HG03095 (cell line): ENCODE measurements around the gene IQCC.

Source experiments
- ATAC-seq: cut with Tn5 transposase; IDR thresholded peaks from one replicate; pipeline ENCODE4 v1.9.1; 2021; ENCODE audit warnings: moderate library complexity; ENCODE audit not compliant: unreplicated experiment

Gene IQCC

DNA sequence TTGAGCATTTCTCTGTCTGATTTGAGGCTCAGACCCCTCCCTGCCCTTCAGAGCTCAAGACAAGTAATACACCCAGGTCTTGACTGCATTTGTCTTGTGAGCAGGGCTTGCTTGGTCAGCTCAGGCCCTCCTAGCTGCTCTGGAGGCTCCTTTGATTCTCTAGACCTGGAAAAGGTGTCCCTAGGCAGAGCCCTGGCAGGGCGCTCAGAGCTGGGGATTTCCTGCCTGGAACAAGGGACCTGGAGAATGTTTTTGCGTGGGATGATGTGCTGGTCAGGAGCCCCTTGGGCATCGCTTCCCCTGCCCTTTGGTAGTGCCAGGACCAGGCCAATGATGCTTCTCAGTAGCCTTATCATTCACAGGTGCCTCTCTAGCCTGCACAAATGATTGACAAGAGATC is 9.9 kb upstream of the IQCC start:
- ATAC-seq = no peak

DNA sequence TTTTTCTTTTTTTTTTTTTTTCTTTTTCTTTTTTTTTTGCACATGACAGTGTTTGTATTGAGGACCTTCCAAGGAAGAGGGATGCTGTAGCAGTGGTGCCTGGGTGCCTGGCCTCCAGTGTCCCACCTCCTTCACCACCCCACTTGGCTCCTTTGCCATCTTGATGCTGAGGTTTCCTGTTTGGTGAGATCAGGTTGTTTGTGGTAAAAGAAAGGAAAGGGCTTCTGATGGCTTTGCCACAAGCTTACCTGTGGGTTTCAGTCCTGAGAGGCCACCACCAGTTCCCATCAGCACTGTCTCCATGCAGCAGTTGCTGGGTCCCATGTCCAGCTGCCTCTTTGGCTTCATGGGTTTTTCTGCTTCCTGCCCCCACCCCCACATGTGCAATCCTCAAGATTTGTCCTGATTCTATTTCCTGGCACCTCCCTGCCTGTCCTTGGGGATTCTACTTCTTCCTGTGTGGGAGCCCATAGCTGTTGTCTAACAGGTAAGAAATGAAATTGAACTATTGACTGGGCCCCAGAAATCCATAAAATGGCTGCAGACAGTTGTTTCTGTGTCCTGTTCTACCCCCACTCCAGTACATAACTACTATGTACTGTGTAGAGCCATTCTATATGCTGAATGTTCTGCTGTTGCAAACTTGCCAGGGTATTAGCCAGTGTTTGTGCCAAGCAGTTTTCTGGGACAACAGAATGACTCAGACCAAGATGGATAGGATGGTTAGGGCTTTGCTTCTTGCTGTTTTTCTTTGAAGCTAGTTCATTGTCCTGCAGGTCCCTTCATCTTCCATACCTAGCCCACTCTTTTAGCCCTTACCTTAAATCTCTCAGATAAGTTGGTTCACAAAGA is 9.3 kb upstream of the IQCC start:
- ATAC-seq = no peak

DNA sequence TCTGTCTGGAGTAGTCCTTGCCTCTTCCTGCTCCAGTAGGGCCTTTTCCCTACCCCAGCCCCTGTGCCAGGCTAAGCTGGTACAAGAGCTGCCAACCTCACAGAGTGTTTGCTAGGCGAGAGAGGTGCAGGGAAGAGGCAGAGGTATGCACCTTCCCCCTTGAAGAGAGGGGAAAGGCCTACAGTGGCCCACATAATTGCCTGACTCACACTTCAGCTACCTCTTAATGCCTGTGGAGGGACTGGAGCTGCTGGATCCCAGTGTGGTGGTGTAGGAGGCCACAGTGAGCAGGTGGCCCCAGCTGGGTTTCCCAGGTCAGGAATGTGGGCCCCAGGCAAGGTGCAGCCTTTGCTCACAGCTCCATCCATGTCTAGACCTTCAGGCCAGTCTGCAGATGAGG is 8.4 kb upstream of the IQCC start:
- no peak for ATAC-seq

DNA sequence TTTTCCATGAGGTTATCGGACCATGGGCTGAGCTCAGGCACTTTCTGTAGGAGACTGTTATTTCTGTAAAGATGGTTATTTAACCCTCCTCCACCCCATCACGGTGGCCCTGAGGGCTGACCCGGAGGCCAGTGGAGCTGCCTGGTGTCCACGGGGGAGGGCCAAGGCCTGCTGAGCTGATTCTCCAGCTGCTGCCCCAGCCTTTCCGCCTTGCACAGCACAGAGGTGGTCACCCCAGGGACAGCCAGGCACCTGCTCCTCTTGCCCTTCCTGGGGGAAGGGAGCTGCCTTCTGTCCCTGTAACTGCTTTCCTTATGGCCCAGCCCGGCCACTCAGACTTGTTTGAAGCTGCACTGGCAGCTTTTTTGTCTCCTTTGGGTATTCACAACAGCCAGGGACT is 7.6 kb upstream of the IQCC start:
- ATAC-seq = no peak

DNA sequence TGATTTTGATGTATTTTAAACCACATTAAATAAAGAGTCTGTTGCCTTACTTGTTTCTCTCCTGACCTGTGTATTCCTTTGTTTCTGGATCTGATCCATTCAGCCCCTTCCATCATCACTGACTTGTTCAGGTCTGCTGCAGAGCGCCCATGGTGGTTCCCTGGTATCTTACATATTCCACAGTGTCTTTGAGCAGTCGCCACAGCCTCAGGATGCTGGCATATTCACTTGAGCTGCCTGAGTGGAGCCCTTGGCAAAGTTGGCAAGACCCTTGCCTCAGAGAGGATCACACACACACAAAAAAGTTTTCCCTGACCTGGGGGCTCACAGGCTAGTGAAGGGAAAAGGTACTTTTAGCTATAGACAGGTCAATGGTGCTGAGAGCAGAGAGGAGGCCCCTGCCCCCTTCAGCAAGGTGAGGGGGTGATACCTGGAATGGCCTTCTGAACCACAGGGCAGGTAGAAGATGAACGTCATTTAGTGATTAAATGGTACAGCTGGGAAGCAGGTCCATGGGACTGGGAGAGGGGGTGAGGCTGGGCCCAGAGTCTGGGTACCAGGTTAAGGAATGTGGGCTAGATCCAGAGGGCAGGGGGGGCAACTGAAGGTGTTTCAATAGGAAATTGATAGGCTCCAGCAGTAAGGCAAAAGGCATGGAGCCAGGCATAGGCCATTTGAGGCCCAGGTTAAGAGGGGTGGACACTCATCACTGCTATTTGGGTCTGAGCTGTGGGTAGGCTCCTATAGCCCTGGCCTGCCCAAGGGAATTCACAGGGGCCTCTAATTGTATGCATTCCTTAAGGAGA is 7.0 kb upstream of the IQCC start:
- no peak for ATAC-seq

DNA sequence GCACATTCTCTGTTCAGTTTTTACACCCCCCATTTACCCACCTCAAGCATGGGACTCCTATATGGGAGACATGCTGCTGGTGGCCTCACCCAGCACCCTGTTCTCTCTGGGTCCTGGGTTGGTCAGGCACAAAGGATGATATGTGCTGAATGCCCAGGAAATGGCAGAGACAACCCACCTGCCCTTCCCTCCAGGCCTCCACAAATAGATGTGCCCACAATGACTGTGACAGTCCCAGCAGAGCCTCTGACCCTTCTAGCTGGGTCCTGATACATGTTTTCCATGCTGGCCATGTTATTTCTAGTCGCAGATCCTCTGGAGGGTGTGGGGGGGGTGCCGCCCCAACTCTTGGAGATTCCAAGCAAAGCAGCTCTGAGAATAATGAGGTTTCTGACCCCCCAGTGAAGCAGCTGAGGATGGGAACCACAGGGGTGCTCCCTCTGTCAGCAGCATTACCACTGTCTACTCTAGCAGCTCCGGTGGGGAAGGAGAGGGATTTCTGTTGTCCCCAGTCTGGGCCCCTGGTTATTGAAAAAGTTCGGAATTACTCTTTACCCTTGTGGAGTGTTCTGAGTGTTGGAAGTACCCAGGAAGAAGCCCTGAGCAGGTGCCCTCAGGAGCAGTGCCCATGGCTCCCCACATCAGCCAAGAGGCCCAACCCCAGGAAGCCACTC is 6.3 kb upstream of the IQCC start:
- no peak for ATAC-seq

DNA sequence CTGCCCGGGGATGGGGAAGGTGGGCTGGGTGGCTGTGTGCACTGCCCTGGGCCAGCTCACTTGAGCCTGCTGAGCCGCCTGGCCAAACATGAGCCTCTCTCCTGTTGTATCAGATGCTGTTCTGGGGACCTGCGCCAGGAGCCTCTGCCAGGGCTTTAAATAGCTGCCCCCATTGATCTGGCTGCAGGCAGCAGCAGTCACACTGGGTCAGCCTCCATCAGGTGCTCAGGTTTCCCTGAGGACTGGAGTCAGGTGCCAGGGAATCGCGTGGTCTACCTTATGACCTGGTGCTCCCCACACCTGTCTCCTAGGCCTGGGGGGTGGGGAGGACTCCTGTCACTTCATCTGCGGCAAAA is 5.8 kb upstream of the IQCC start:
- no peak for ATAC-seq

DNA sequence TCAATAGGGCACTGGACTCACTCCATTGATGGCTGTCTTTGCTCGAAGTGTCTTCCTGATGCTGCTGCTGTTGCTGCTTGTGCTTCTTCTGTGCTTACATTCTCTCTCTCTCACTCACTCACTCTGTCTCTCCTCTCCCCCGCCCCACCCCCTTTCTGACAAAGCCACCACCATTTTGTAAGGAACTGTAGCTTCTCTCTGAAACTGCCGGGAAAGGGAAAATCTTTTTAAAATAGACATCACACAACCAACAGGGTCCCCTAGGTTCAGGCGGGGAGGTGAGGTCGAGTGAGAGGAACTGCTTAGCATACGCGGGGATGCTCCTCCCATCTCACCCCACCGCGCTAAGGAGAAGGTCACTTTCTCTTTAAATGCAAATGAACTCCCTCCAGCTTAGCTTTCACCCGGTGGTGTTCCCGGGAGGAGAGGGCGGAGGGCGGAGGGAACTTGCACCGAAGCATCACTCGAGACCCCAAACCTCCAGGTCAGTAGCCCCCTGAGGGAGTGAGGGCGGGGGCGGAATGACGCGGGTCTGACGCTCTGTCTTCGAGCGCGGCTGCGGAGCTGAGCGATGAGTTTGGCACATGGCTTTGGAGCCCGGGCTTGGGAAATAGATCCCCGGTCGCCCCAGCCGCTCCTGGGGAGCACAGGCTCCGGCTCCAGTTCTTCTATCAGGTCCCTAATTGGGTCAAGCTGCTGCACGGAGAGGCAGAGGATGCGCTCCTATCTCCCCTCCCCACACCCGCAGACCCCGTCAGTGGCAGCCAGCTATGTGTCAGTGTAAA is 5.1 kb upstream of the IQCC start, which contains the start of gene CCDC28B:
CCDC28B (plus strand) TSS at position 370 of the 785 bp plus-strand sequence. CDS start 1,341 bp downstream, outside the sequence.
- ATAC-seq = no peak

DNA sequence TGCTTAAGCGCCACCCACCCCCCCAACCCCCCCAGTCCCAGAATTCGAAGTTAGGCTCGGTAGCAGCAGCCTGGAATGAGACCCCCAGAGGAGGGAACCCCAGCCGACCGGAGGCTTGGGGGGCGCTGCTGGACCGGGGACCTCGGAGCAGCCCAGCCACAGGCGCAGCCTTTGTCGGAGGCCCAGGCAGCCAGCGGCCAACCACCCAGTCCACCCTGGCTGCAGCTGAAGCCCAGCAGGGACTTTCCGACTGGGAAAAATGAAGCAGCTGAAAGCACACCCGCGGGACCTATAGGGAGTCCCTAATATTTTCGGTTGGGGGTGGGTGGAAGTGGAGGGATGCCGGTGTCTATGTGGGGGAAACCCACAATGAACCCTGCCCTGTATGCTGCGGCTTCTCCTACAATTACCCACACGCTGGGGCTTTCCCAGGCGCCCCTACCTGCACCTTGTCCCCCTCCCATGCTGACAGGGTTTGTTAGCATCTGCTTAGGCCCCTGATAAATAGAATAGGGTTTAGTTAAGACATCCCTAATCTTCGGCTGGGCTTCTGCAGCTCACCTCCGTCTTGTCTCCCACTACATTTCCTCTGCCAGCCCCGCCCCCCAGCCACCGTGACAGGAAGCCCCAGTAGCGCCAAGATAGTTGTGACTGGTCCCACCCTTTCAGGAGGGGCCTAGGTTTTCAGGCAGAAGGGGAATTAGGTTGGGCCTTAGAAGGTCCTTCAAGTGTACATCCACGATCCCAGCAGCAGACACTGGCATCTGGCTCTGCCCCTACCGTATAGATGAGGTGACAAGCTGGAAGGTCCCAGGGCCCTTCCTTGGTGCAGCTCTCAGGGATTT is 4.2 kb upstream of the IQCC start:
- ATAC-seq = no peak

DNA sequence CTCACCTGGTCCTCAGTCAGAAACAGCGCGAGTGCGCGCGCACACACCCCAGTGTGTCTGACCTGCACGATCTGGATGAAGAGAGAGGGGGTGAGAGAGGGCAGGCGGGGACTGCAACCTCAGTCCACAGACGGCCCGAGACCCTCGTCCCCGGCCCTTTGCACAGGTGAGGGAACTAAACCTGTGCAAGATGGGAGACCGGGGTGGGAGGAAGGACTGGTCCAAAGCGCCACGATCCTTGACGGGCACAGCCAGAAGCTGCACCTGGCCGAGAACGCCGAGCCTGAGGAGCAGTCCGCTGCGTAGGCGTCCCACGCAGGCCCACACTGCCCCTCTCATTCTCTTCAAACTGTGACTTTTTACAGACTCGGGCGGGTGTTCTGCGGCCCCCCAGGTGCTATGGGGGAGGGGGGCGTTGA is 519 bp upstream of the IQCC start:
- ATAC-seq = no peak

DNA sequence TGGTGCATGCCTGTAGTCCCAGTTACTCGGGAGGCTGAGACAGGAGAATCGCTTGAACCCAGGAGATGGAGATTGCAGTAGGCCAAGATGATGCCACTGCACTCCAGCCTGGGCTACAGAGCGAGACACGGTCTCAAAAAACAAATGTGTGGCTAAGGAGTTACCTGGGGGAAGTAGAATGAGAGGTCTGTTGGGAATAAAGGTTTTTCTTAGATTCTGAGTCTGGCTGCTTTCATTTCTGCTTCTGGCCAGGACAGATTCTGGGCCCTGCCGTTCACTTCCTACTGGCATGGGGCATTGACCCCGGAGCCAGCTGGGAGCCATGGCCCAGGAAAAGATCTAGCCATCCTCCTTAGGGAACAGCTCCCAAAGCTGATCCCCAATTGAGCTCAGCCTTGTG is 3.0 kb downstream of the IQCC start:
- no peak for ATAC-seq

DNA sequence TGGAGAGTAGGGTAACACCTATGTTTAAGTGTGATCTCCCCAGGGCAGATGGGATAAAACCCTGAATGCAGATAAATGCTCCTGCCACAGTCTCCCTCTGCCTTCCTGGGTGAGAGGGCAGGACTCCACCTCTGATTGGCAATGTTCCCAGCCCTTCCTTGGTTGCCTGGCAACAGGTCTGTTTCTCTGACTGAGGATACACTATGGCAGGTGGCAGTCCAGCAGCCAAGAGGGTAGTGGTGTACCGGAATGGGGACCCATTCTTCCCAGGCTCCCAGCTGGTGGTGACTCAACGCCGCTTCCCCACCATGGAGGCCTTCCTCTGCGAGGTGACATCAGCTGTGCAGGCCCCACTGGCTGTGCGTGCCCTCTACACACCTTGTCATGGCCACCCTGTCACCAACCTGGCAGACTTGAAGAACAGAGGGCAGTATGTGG is 3.4 kb downstream of the IQCC start, which contains the start of gene DCDC2B:
DCDC2B (plus strand) TSS at position 199 of the 438 bp plus-strand sequence; CDS start at position 204, 5 bp downstream.
- no peak for ATAC-seq

DNA sequence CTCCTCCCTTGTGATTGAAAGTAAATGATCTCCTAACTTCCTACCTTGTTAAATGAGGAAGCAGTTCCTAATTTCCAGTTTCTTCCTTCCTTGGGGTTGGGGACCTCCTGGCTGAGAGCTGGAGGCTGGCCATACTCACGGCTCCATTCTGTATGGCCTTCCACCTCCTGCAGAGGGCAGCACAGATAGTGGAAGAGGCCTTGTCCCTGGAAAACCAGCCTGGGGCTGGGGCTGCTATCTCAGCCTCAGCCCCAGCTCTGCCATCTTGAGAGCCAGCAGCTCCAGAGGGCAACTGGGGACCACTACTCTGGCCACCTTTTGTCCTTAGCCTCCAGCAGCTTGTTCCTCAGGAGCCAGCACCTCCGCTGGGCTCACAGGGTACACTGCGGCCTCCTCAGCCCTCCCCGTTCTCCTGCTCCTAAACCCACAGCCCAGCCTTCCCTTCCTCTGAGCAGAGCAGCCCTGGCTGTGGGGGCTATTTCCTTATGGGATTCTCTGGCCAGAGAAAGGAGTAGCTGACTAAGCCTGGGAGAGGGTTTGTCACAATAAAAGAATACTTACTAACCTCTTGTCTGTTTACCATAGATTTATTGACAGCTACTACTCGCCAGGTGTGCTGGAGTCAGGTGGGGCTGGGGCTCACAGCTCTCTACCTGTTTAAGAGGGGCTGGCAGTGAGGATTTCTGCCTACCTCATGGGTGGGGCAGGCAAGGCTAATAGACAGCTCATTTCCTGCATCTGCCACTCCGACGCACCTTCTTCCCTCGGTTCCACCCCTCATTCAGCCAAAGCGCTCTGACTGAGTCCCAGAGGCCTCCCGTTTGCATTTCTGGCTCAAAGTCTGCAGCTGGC is 10.4 kb downstream of the IQCC start:
- ATAC-seq = peak; percentile 55

DNA sequence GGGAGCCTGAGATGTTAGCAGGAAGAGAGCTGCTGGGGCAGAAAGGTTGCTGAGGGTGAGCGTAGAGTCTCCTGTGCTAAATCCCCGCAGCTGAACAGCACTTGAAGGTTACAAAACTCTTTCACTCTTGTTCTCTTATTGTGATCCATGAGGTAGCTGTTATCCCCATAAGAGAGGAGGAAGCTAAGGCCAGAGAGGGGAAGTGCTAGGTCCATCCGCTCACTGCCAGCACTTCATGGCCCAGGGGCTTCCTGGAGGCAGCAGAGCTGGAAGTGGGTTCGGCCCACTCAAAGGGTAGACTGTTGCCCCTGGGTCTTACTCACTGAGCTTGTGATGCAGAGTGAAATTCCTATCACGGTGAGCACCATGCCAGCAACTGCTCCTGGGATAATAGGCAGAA is 11.1 kb downstream of the IQCC start:
- no peak for ATAC-seq

DNA sequence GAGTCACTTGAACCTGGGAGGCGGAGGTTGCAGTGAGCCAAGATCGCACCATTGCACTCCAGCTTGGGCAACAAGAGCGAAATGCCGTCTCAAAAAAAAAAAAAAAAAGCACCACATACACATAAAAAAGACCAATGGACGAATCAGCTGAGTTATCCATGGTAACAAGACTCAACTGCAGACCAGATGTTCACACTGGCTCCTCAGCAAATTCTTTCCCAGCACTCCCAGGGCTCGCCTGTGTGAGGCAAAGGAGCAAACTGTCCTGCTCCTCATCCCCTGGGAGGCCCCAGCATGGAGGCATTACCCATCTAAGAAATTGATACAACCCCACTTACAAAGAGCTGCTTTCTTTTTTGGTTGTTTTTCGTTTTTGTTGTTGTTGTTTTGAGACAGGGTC is 13.6 kb downstream of the IQCC start:
- no peak for ATAC-seq

DNA sequence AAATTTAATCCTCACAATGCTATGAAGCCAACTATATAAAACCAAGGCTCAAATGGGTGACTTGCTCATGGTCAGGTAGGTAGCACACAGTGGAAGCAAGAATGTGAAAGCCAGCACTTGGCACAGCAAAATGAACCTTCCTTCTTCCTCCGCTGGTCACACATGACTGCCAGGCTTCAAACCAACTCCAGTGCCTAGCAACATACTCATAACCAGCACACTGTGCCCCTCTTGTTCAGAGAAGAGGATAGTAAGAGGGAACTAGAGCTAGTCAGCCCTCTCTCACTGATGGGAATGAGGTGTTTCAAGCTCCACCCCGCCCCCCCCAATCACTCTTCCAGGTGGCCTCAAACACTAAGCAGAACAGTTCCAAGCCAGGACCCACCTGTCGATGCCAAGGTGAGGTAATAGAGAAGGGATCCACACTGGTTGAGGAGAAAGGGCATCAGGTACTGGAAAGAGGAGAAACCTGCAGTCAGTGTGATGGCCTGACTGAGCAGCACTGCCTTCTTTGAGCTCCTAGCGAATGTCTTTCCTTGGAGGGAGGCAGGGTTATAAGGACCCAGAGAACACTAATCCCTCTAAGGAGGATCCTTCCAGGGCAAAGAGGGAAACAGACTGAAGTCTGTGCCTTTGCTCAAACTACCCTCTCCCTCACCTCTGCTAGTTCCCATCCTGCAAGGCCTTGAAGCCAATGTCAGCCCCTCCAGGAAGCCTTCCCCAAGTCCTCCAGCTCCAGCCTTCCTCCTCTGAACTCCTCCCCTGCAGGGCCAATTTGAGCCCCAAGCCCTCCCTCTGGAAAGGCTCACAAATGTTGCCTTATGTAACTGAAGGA is 15.5 kb downstream of the IQCC start:
- no peak for ATAC-seq

DNA sequence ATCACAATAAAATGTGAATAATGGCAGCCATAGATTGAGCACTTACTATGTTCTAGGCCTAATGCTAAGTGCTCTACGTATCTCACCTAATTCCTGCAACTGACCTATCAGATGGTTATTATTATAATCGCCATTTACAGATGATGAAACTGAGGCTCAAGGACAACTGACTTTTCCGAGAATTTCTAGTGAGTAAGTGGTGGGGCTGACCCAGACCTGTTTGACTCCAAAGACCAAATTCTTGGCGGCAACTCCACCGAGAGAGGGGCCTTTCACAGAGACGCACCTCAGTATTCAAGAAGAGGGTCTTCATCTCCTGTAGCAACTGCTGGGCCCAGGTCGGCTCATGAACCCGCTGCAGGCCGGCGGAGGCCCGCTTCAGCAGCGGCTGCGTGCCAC is 16.1 kb downstream of the IQCC start:
- no peak for ATAC-seq
